WTC11 (cell line): ENCODE results near the gene TTK.

Source experiments
- ESRRA ChIP-seq: sonication (generic); formaldehyde crosslinking; IDR thresholded peaks from 2 replicates; pipeline ENCODE4 v1.8.1; 2022; ENCODE audit warnings: mild to moderate bottlenecking, missing genetic modification reagents, borderline replicate concordance
- JUN ChIP-seq: sonication (generic); formaldehyde crosslinking; IDR thresholded peaks from 2 replicates; pipeline ENCODE4 v1.8.0; 2023; ENCODE audit warnings: mild to moderate bottlenecking, missing genetic modification reagents
- TF ChIP-seq, protein P1 (sequence below): sonication (generic); formaldehyde crosslinking; IDR thresholded peaks from 2 replicates; pipeline ENCODE4 v1.8.0; 2022; ENCODE audit warnings: mild to moderate bottlenecking, missing genetic modification reagents
- TF ChIP-seq, protein P2 (sequence below): sonication (generic); formaldehyde crosslinking; IDR thresholded peaks from 2 replicates; pipeline ENCODE4 v1.8.1; 2023; ENCODE audit warnings: mild to moderate bottlenecking, moderate library complexity, missing genetic modification reagents

DNA sequence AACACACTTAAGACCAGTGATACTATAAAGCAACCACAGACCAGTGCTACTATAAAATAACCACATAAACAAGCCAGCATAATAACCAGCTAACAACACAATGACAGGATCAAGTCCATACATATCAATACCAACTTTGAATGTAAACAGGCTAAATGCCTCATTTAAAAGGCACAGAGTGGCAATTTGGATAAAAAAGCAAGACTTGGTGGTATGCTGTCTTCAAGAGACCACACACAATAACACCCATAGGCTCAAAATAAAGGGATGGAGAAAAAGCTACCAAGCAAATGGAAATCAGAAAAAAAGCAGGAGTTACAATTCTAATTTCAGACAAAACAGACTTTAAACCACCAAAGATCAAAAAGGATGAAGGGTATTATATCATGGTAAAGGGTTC is 37.3 kb upstream of the TTK start:
- TF ChIP-seq, protein P1, sequence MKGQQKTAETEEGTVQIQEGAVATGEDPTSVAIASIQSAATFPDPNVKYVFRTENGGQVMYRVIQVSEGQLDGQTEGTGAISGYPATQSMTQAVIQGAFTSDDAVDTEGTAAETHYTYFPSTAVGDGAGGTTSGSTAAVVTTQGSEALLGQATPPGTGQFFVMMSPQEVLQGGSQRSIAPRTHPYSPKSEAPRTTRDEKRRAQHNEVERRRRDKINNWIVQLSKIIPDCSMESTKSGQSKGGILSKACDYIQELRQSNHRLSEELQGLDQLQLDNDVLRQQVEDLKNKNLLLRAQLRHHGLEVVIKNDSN (CRISPR knock-in tag): no peak
- TF ChIP-seq, protein P2, sequence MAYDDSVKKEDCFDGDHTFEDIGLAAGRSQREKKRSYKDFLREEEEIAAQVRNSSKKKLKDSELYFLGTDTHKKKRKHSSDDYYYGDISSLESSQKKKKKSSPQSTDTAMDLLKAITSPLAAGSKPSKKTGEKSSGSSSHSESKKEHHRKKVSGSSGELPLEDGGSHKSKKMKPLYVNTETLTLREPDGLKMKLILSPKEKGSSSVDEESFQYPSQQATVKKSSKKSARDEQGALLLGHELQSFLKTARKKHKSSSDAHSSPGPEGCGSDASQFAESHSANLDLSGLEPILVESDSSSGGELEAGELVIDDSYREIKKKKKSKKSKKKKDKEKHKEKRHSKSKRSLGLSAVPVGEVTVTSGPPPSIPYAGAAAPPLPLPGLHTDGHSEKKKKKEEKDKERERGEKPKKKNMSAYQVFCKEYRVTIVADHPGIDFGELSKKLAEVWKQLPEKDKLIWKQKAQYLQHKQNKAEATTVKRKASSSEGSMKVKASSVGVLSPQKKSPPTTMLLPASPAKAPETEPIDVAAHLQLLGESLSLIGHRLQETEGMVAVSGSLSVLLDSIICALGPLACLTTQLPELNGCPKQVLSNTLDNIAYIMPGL: no peak
- TF ChIP-seq JUN (CRISPR knock-in tag) (no peak), ESRRA (CRISPR knock-in tag) (no peak)
